Middle frontal gyrus (tissue), 1 donor: ENCODE data around the gene USP9X.
"Not testable (repeated sequence)": the region's sequence is repeated elsewhere in the genome, so short reads cannot be mapped to it uniquely, and the experiment has no call there.

Experiments used
- DNase-seq: peaks from one replicate; pipeline ENCODE4 v3.0.0-alpha.2; 2015; ENCODE audit warnings: low spot score; ENCODE audit errors: extremely low spot score

Gene USP9X

DNA sequence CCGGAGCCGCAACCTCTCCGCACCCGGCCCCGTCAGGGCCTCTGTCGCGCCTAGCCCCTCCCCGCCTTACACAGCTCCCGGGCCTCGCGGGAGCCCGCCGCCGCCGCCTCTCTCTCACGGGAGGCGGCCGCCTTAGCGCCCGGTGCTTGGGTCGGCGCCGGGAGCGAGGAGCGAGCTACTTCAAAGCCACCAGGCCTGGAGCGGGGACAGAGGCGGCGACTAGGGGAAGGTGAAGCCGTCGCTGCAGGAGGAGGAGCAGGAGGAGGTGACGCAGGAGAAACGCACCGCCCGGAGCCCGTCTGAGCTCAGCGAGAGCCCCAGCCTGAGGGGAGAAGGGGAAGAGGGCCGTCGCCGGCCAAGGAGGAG, 250 bp downstream of the USP9X start:
- DNase-seq, result no peak

GRCh38 chrX:41085878-41086626, 807 bp downstream of the USP9X start:
- DNase-seq, result no peak

DNA sequence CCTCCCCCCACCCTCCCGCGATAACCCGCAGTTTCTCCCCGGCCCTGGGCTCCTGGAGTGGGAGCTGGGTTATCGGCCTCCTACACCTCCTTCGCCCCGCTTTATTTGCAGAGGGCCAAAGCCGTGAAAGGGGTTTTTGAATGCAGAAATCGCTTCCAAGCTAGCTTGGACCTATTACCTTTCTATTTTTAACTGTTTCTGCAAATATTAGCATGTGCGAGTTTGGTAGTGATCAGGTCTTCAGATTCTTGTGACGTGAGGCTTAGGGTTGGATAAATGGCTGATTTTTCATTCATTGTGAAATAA, 1.3 kb downstream of the USP9X start:
- DNase-seq, result no peak

DNA sequence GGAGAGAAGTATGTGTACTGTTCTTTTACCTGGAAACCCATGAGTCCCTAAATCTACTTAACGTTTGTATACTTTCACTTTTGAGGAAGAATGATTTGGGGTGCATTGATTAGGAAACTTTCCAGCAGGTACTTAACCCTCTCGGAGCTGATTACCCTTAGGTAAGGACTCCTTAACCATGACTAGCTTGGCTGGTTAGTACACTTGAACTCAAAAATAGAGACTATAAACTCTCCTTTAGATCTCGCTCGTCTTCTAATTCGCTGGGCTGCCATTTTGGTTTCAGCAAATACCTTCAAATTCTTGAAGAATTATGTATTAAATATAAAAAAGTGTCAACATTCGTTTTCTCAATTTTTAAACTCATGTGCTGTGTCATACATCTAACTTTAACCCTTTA, 2.0 kb downstream of the USP9X start:
- no peak for DNase-seq

DNA sequence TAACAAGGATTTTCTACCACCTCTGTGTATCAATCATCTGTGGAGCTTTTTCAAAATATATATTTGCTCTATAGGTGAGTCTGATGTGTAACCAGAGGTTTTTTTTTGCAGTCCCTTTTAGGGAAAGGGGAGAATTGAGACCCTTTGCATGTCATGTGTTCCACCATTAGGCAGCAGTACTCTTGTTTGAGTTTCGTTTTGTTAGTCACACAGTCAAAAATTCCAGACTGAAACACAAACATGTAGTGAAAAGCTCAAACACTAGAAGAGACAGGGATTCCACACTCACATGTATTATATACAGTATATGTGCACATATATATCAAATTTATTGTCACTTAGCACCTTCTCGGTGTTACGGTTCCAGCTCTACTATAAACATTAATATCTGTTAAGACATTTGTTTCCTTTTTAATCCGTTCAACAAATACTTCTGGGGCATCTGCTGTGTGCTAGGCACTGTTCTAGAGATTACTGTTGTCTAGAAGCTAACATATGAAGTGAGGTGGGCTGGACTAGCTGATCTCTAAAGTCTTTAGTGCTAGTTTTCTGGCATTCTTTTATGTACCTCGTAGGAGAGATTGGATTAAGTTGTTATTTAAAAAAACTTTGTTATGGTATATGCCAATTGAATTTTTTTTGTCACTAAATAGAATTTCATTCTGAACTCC, 5.5 kb downstream of the USP9X start:
- DNase-seq, result no peak

GRCh38 chrX:41092776-41093175, 7.5 kb downstream of the USP9X start:
- no peak for DNase-seq

GRCh38 chrX:41095174-41095573, 9.9 kb downstream of the USP9X start:
- no peak for DNase-seq

DNA sequence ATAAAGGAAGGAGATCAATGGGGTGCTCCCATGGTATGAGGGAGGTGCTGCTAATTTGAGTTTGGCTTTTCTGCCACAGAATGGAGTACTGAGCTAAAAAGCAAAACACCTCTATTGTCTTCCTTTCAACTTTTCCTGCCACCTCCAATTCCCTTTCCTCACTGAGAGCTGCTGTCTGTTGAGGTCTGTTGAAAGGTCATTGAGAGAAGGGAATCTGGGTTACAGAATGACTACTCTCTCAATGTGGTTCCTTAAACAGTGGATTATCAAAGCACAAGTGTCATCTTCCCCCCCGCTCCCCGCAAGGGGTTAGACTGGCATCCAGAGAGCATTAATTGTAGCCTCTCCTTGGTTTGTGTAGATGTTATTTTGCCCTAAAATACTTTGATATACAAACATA, 10.7 kb downstream of the USP9X start:
- no peak for DNase-seq

DNA sequence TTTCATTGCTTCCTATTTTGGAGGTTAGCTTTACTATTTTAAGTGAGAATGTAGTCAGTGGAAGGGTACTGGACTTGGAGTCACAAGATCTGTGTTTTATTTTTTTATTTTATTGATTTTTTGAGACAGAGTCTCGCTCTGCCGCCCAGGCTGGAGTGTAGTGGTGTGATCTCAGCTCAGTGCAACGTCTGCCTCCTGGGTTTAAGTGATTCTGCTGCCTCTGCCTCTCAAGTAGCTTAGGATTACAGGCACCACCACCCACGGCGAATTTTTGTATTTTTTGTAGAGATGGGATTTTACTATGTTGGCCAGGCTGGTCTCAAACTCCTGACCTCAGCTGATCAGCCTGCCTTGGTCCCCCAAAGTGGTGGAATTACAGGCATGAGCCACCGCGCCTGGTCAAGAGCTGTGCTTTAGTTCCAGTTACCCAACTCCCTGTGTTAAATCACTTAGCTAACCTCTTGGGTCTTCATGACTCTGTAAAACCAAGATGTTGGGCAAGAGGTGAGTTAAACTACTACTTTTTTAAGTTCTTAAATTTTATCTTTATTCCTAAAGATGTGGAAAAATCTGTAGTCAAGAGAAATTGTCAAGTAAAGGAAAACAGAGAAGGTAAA, 11.2 kb downstream of the USP9X start:
- no peak for DNase-seq

DNA sequence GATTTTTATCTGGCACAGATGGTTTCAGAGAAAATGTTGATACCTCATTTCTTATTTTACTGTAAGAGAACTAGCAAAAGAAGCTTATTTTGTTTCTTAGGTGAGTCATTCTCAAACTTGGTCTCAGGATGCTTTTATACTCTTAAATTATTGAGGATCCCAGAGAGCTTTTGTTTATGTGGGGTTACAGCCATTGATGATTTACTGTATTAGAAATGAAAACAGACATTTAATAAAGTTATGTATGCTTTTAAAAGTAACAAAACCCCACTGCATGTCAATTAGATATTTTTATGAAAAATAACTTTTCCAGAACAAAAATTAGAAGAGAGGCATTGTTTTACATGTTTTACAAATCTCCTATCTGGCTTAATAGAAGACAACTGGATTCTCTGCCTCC, 12.1 kb downstream of the USP9X start:
- DNase-seq, result no peak

- DNase-seq, result no peak
Measured at GRCh38 chrX:41100200-41100599, 15.0 kb downstream of the USP9X start.

DNA sequence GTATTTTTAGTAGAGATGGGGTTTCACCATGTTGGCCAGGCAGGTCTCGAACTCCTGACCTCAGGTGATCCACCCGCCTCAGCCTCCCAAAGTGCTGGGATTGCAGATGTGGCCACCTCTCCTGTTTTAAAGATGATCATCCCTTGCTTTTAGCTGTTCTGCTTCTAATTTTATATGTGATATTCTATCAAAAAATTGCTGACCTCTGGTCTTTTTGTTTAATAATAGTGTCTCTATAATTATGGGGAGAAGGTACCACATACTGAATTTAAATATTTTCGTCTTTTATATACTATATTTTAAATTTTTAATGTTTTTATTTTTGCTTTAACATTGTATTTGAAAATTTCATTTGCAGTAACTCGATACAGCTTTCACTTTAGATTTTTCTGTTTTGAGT, 15.6 kb downstream of the USP9X start:
- no peak for DNase-seq

DNA sequence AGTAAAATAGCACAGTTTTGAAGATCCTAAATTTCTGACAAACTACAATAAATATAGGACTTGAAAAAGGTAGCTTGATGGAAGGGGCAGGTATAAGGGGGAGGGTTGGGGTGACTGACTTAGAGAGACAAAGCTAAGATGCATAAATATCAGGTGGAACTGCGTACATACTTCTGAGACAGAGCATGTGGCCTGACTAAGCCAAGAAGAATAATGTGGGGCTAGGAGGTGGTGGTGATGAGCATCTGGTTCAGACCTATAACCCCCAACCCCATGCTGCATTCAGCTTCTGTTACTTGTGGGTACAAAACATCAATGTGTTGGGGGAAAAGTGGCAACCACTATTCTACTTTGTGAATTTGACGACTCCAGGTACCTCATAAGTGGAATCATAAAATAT, 19.8 kb downstream of the USP9X start:
- no peak for DNase-seq

- not testable (repeated sequence) for DNase-seq
Measured at GRCh38 chrX:41106257-41106656, 21.0 kb downstream of the USP9X start.

- no peak for DNase-seq
Measured at GRCh38 chrX:41108007-41108406, 22.8 kb downstream of the USP9X start.

DNA sequence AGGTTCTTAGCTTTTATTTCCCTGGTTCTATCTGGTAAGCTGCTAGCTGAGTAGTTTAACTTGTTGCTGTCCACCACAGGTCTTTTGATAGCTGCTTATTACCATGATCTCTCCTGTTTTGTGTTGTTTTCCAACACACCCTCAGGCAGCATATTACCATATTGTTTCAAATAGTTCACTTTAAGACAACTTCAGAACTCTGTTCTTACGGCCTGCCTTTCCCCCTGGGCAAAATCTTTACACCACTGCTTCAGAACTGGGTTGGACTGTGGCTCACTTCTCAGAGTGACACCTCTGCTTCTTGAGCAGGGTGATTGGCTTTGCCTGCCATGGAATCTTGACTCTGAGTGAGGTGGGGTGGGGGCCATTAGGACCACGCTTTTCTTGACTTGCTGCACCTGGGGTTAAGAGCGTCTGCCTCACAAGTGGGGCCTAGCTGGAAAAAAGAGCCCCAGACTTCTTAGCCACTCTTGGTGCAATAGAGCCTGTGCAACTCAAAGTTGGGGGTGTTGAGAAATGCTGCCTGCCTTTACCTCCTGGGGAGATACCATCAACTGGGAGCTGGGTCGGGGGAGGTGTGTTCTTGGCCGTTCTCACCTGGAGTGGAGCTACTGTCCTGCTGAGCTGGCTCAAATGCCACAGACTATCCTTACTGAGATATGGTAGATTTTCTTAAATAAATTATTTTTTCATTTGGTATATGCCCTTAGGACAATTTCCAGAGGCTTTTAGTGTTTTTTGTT, 23.4 kb downstream of the USP9X start:
- no peak for DNase-seq

GRCh38 chrX:41110801-41111625, 25.8 kb downstream of the USP9X start:
- no peak for DNase-seq

- not testable (repeated sequence) for DNase-seq
Measured at GRCh38 chrX:41115104-41115425, 29.8 kb downstream of the USP9X start.

DNA sequence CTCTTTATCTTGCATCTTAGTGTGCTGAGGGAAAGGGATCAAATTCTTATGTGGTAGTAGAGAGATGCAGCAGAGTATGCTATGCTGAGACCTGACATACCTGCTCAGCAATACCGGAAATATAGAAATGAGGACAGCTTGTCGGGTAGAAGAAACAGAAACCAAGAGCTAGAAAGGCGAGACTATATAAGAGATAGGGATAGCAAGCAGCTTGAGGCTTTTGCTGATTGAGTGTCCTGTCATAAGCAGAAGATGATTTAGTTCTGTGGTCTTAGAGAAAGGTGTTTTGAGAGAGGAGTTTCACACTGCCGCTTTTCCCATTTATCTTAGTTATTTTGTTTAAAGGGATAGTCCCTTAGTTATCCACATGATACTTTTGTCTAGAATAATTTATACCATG, 31.7 kb downstream of the USP9X start:
- DNase-seq, result no peak

DNA sequence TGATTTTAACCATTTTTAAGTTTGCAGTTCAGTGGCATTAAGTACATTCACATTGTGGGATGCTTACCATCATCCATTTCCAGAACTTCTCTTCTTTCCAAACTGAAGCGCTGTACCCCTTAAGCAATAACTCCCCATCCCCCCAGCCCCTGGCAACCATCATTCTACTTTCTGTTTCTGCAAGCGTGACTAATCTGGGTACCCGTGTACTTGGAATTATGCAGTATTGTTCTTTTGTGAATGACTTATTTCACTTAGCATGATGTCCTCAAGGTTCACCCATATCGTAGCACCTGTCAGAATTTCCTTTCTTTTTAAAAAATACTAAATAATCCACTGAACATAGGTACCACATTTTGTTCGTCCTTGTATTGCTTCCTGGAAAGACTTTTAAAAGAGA, 32.9 kb downstream of the USP9X start:
- DNase-seq, result no peak

DNA sequence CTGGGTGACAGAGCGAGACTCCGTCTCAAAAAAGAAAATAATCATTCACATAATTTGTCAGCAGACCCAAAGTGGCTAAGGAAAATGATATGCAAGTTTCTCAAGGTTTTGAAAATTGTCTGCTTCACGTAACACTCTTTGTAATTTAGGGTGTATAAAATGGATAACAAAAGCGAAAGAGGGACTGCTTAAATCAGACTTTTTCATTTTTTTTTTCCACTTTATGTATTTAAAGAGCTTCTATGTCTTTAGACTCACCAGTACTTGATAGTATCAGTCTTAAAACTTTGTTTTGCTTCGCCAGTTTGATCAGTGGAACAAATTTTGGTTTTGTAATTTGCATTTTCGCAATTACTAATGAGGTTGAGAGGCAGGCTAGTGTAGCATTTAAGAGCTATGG, 34.6 kb downstream of the USP9X start:
- no peak for DNase-seq

GRCh38 chrX:41121766-41122165, 36.5 kb downstream of the USP9X start:
- no peak for DNase-seq
